OCI-LY7 (cell line): ENCODE results near the gene DNAH14. TPM values are rescaled to one million over a fixed set of nuclear protein-coding genes. Genes with fewer than 3 reads are reported as not detected.

Experiments
- BruUV-seq: library from RNA; stranded (reverse); fragments of 400-500 nt; replicated peaks from 2 replicates; lab custom pipeline; 2021; lab: Mats Ljungman, UMichigan
- CTCF ChIA-PET: fragments of 300-600 bp; sonication (Branson Sonifier 250); formaldehyde crosslinking; loops from one replicate; lab custom pipeline; 2022; ENCODE audit warnings: antibody characterized with exemption; ENCODE audit not compliant: unreplicated experiment; lab: Charles Lee
- POLR2A ChIA-PET: fragments of 300-600 bp; sonication (Branson Sonifier 250); formaldehyde crosslinking; loops from one replicate; lab custom pipeline; 2022; ENCODE audit warnings: antibody characterized with exemption; lab: Charles Lee
- DNase-seq: peaks from one replicate; pipeline ENCODE4 v3.0.0-alpha.2; 2015; ENCODE audit warnings: low spot score
- H2AFZ ChIP-seq: fragments of 200-600 bp; sonication (generic), shearing (Covaris generic); 2 replicates; pipeline ENCODE4 v1.6.1; 2014; ENCODE audit warnings: mild to moderate bottlenecking, antibody characterized with exemption, low read length, moderate library complexity
- H3K27ac ChIP-seq: fragments of 200-600 bp; sonication (generic); 2 replicates; pipeline ENCODE4 v1.5.1; 2014; ENCODE audit warnings: mixed run types, low read depth, mild to moderate bottlenecking, moderate library complexity, low read length, inconsistent platforms; ENCODE audit not compliant: poor library complexity, severe bottlenecking
- H3K36me3 ChIP-seq: fragments of 200-600 bp; sonication (generic); 2 replicates; pipeline ENCODE4 v1.6.1; 2014; ENCODE audit warnings: mild to moderate bottlenecking, antibody characterized with exemption, low read length, moderate library complexity, mixed read lengths; ENCODE audit not compliant: insufficient read depth
- H3K4me1 ChIP-seq: fragments of 200-600 bp; sonication (generic); 2 replicates; pipeline ENCODE4 v1.5.1; 2014; ENCODE audit warnings: mild to moderate bottlenecking, low read length; ENCODE audit not compliant: insufficient read depth, poor library complexity, severe bottlenecking
- H3K4me2 ChIP-seq: fragments of 200-600 bp; sonication (generic); 2 replicates; pipeline ENCODE4 v1.6.1; 2014; ENCODE audit warnings: mild to moderate bottlenecking, low read length
- H3K4me3 ChIP-seq: fragments of 200-600 bp; sonication (generic); 2 replicates; pipeline ENCODE4 v1.5.1; 2014; ENCODE audit warnings: mild to moderate bottlenecking, low read depth, low read length; ENCODE audit not compliant: poor library complexity, severe bottlenecking
- H3K79me2 ChIP-seq: fragments of 200-600 bp; sonication (generic); 2 replicates; pipeline ENCODE4 v1.6.1; 2016; ENCODE audit warnings: low read depth, mild to moderate bottlenecking, low read length, moderate library complexity, mixed read lengths; ENCODE audit not compliant: insufficient read depth
- H3K9me2 ChIP-seq: fragments of 200-600 bp; sonication (generic); 2 replicates; pipeline ENCODE4 v1.6.1; 2016; ENCODE audit warnings: mild to moderate bottlenecking, low read length, mixed read lengths; ENCODE audit not compliant: insufficient read depth
- H3K9me3 ChIP-seq: fragments of 200-600 bp; sonication (generic); 2 replicates; pipeline ENCODE4 v1.6.1; 2014; ENCODE audit warnings: mild to moderate bottlenecking, mixed run types, low read length, mixed read lengths
- H4K20me1 ChIP-seq: fragments of 200-600 bp; sonication (generic); 2 replicates; pipeline ENCODE4 v1.6.1; 2014; ENCODE audit warnings: mild to moderate bottlenecking, antibody characterized with exemption, low read length, moderate library complexity, mixed read lengths; ENCODE audit not compliant: insufficient read depth
- CTCF ChIP-seq: fragments of 200-600 bp; sonication (generic); conservative IDR thresholded peaks from 2 replicates; pipeline ENCODE4 v1.5.1; 2014; ENCODE audit warnings: mild to moderate bottlenecking, antibody characterized with exemption, low read length, moderate library complexity, mixed read lengths
- EZH2phosphoT487 ChIP-seq: fragments of 200-600 bp; sonication (generic); IDR thresholded peaks from 2 replicates; pipeline ENCODE4 v1.6.1; 2018; ENCODE audit warnings: low read depth, borderline replicate concordance, mild to moderate bottlenecking, mixed run types, antibody characterized with exemption, low read length, moderate library complexity, mixed read lengths
- intact Hi-C: fragments of 100-400 bp; cut with micrococcal nuclease; formaldehyde crosslinking; loops from one replicate; pipeline ENCODE4 v1.10.0; 2022; ENCODE audit not compliant: unreplicated experiment
- total RNA-seq, 2 experiments: library from RNA; depleted of rRNA in 1 of 2; stranded (reverse); fragments of >200 nt in 1 of 2; shearing (Covaris generic) in 1 of 2; gene quantifications; 2 replicates each; pipeline ENCODE4 v1.2.3, GENCODE V29; 2014 to 2022

DNAH14 gene
- total RNA-seq, 2 experiments from 2014 or later, result not detected

DNA sequence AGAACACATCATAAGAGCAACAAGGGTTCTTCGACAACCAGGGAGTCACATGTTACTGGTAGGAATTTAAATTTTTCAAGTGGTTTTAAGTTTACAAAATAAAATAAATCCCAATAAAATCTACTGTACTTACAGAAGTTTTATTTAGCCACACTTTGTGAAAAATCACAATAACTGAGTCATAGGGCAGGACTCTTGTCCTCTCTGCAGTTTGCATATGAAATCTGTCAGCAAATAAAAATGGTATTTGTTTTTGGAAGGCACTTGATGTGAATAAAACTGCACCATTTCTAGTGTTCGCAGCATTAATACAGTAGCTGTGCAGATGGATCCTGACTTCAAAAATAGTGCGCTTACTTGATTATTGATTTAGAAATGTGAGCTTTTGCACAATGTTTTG is 348.0 kb downstream of the DNAH14 start:
- Histone ChIP-seq H3K4me3 (no peak overlapping the region), H3K79me2 (no peaks in the 10 kb centered on the region), H4K20me1 (no peaks in the 10 kb centered on the region), H2AFZ (no peak overlapping the region), H3K36me3 (no peaks in the 10 kb centered on the region), H3K4me2 (no peak overlapping the region), H3K4me1 (no peaks in the 10 kb centered on the region), H3K9me3 (0 out of 2 replicates have a peak, but pooled peaks cover 8% of the 10 kb centered on the region), H3K9me2 (no peaks in the 10 kb centered on the region), H3K27ac (no peak overlapping the region)
- ChIA-PET CTCF (interaction anchor here (0.5 kb wide), 1 partner anchor 958 kb away, joined by 4 read pairs; no protein-coding TSS in a partner anchor), POLR2A (interaction anchor here (1.1 kb wide), 1 partner anchor 47 kb away, joined by 3 read pairs; no protein-coding TSS in a partner anchor)
- intact Hi-C loops, result no loop called here
- TF ChIP-seq EZH2phosphoT487, result no peak
- TF ChIP-seq CTCF, result no peak
- DNase-seq, result no peak
- no TSS peak for BruUV-seq

- no TSS peak for BruUV-seq
- TF ChIP-seq CTCF, result no peak
- TF ChIP-seq EZH2phosphoT487, result no peak
- POLR2A ChIA-PET, result no interaction called here
Measured at GRCh38 chr1:225280563-225280962, 351.1 kb downstream of the DNAH14 start.

GRCh38 chr1:225290244-225290643 is 360.8 kb downstream of the DNAH14 start:
- ChIA-PET CTCF (no interaction called here), POLR2A (interaction anchor here (0.6 kb wide), 1 partner anchor 43 kb away, joined by 4 read pairs; no protein-coding TSS in a partner anchor)
- no TSS peak for BruUV-seq
- no peaks in the 10 kb centered on the region for H3K79me2 ChIP-seq
- H3K4me2 ChIP-seq, result no peak overlapping the region
- H3K27ac ChIP-seq, result no peak overlapping the region
- H2AFZ ChIP-seq, result no peak overlapping the region
- H3K9me2 ChIP-seq, result no peaks in the 10 kb centered on the region
- no peak overlapping the region for H3K4me3 ChIP-seq
- no peak for TF ChIP-seq CTCF
- TF ChIP-seq EZH2phosphoT487, result no peak
- intact Hi-C loops, result no loop called here
- H4K20me1 ChIP-seq, result no peaks in the 10 kb centered on the region
- no peak for DNase-seq
- no peaks in the 10 kb centered on the region for H3K4me1 ChIP-seq
- H3K36me3 ChIP-seq, result no peaks in the 10 kb centered on the region
- peaks cover 7% of the 10 kb centered on the region; the same call in 1 of the 2 replicates for H3K9me3 ChIP-seq

More at GRCh38 chr1:225280563-225280962, 351.1 kb downstream of the DNAH14 start:
- H2AFZ ChIP-seq, result no peak overlapping the region
- no peaks in the 10 kb centered on the region for H3K4me1 ChIP-seq
- no peak overlapping the region for H3K4me2 ChIP-seq
- no peaks in the 10 kb centered on the region for H3K9me2 ChIP-seq
- DNase-seq, result no peak
- no peak overlapping the region for H3K27ac ChIP-seq
- no peaks in the 10 kb centered on the region for H3K79me2 ChIP-seq
- CTCF ChIA-PET, result no interaction called here
- H3K4me3 ChIP-seq, result no peak overlapping the region
- no peaks in the 10 kb centered on the region for H3K36me3 ChIP-seq
- no peaks in the 10 kb centered on the region for H4K20me1 ChIP-seq
- intact Hi-C loops, result no loop called here
- 0 out of 2 replicates have a peak, but pooled peaks cover 8% of the 10 kb centered on the region for H3K9me3 ChIP-seq
